Measurements from ENCODE around the gene CFLAR. TPM values are rescaled to one million over a fixed set of nuclear protein-coding genes. Genes with fewer than 3 reads are reported as not detected.

The CFLAR gene
- total RNA-seq (2012; rRNA removed) (48.3 and 59.9 TPM in 2 replicates), polyA plus RNA-seq (2012; rRNA removed) (23.8 and 29.2 TPM in 2 replicates), Bru-seq, nascent RNA (percentile 95 among the genes with signal in this experiment), BruChase-seq, experiment 1, labeled RNA remaining after a 6-hour chase (percentile 97 among the genes with signal in this experiment), BruChase-seq, experiment 2, labeled RNA remaining after a 2-hour chase (percentile 97 among the genes with signal in this experiment)
- 8.6 and 21.0 TPM in 2 replicates for polyA plus RNA-seq (2012; cell fraction: cytosol; rRNA removed)
- polyA plus RNA-seq (2012; cell fraction: nucleus; rRNA removed; ENCODE audit: low replicate concordance) = 32.8 and 76.8 TPM in 2 replicates
- long read RNA-seq, full-length matches to known transcripts = 10 of 28 reads
- long read RNA-seq, partial matches to known transcripts = 5 of 28 reads
- long read RNA-seq, other reads (novel, unspliced or antisense) = 13 of 28 reads

DNA sequence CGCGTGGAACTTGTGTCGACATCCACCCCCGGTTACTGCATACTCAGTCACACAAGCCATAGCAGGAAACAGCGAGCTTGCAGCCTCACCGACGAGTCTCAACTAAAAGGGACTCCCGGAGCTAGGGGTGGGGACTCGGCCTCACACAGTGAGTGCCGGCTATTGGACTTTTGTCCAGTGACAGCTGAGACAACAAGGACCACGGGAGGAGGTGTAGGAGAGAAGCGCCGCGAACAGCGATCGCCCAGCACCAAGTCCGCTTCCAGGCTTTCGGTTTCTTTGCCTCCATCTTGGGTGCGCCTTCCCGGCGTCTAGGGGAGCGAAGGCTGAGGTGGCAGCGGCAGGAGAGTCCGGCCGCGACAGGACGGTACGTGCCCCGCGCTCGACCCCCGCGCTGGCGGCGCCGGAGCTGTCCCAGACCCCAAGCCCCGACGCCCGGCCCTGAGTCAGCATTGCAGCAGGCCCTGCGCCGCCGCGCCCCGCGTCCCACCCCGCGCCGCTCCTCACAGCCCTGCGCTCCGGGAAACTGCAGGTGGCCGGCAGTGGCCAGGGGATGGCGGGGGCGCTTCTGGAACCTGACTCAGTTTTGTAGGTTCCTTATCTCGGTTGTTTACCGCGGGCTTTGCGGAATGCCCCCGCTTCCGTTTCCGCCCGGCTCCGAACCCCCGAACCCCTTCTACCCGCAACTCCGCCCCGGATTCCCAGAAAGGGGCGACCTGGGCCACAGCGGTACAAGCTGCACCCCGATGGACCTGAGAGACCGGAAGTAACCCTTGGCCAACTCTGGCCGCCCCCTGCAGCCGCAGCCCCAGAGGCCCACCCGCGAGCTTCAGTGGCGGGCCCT lies at the start of gene CFLAR:
CFLAR (plus strand) TSS at position 50 of the 844 bp plus-strand sequence. CDS start 13,702 bp downstream, outside the sequence.
- Histone ChIP-seq H4K5ac (ENCODE audit: low read depth, low read length) (peak within 1 kb of the TSS; percentile 76), H3K18ac (ENCODE audit: low read depth, low read length) (peak within 1 kb of the TSS; percentile 84), H2AK5ac (ENCODE audit: low read depth, low read length) (peak within 1 kb of the TSS; percentile 93), H3K4me3 (ENCODE audit: insufficient read depth, low read depth, low read length) (peak within 1 kb of the TSS; percentile 58), H4K20me1 (ENCODE audit: insufficient read depth, low read length) (peaks cover 8% of the 10 kb centered on the region), H2BK120ac (ENCODE audit: low read depth, low read length) (peak within 1 kb of the TSS; percentile 97), H3K23ac (ENCODE audit: low read depth, low read length) (peak within 1 kb of the TSS; percentile 100), H2AK9ac (replicated peaks; ENCODE audit: low read depth, low read length, poor library complexity) (peak within 1 kb of the TSS; percentile 98), H2AFZ (replicated peaks; ENCODE audit: low read length, poor library complexity) (peak within 1 kb of the TSS; percentile 98), H3K9me1 (ENCODE audit: insufficient read depth, low read length) (peaks cover 6% of the 10 kb centered on the region), H4K91ac (ENCODE audit: insufficient read depth, low read depth, low read length) (peak within 1 kb of the TSS; percentile 98), H3K27ac (ENCODE audit: insufficient read depth, low read length) (peak within 1 kb of the TSS; percentile 92), H3K4ac (ENCODE audit: low read depth, low read length) (peak within 1 kb of the TSS; percentile 98), H2BK15ac (ENCODE audit: low read depth, low read length) (peak within 1 kb of the TSS; percentile 57; the same call in 1 of the 3 replicates), H3K36me3 (ENCODE audit: control insufficient read depth, insufficient read depth, low read length) (no peaks in the 10 kb centered on the region), H3K79me1 (ENCODE audit: low read depth in 1 of 2, low read length in 2 of 2) (peaks cover 10 to 55% of the 10 kb centered on the region in 2 experiments; a peak in 3 of 4 replicates), H3K27me3 (ENCODE audit: control insufficient read depth, insufficient read depth, low read length) (no peaks in the 10 kb centered on the region), H3K4me2 (ENCODE audit: low read depth, low read length) (peak within 1 kb of the TSS; percentile 89), H3K4me1 (ENCODE audit: control insufficient read depth, insufficient read depth, low read length) (peaks cover 4% of the 10 kb centered on the region), H2BK20ac (ENCODE audit: low read depth, low read length) (peak within 1 kb of the TSS; percentile 61; the same call in 1 of the 2 replicates), H3K9ac (ENCODE audit: low read depth, low read length) (peak within 1 kb of the TSS; percentile 87), H2BK5ac (ENCODE audit: low read depth, low read length, poor library complexity, severe bottlenecking) (peak within 1 kb of the TSS; percentile 98), H4K8ac (ENCODE audit: low read depth in 2 of 2, low read length in 2 of 2) (peak within 1 kb of the TSS; percentile 80 to 99), H3K56ac (ENCODE audit: extremely low read depth, insufficient read depth, low read length) (peak within 1 kb of the TSS; percentile 95), H3K9me3 (ENCODE audit: control insufficient read depth, insufficient read depth, low read length) (no peaks in the 10 kb centered on the region), H3K14ac (replicated peaks; ENCODE audit: low read depth, low read length) (peak within 1 kb of the TSS; percentile 100)
- in situ Hi-C loops (cut with MboI; ENCODE audit: low sequenced_read_pairs) = no loop called here
- whole genome bisulfite sequencing, 2 experiments (ENCODE audit: extremely low coverage in 2 of 2, insufficient read length in 1 of 2) = 0% methylated on average over 46 of the region's 75 CpGs; no CpG with 5 or more reads in 1 of the 2 experiments
- peak; percentile 65; the same call in 1 of the 2 replicates for TF ChIP-seq POLR2A (IDR thresholded peaks at IDR 0.05; ENCODE audit: low read depth, low read length)
- TF ChIP-seq MAFK (IDR thresholded peaks at IDR 0.05; ENCODE audit: low read depth, low read length) = peak; percentile 46; the same call in 1 of the 2 replicates
- TF ChIP-seq, protein P1, sequence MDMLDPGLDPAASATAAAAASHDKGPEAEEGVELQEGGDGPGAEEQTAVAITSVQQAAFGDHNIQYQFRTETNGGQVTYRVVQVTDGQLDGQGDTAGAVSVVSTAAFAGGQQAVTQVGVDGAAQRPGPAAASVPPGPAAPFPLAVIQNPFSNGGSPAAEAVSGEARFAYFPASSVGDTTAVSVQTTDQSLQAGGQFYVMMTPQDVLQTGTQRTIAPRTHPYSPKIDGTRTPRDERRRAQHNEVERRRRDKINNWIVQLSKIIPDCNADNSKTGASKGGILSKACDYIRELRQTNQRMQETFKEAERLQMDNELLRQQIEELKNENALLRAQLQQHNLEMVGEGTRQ (IDR thresholded peaks at IDR 0.05; ENCODE audit: low read depth, low read length) = no peak
- TF ChIP-seq MXI1 (IDR thresholded peaks at IDR 0.05; ENCODE audit: borderline replicate concordance, low read depth, low read length) = peak; percentile 50; the same call in 1 of the 2 replicates
- TF ChIP-seq CEBPB (IDR thresholded peaks at IDR 0.05; ENCODE audit: low read depth, low read length) = peak; percentile 78
- TF ChIP-seq SMC3 (IDR thresholded peaks at IDR 0.05; ENCODE audit: low read depth, low read length) = no peak
- ChIA-PET POLR2A (ENCODE audit: unreplicated experiment) (no interaction called here), CTCF (interaction anchor here (2.1 kb wide), 1 partner anchor 32 kb away, joined by 5 read pairs; no protein-coding TSS in a partner anchor)
- no TSS peak for BruUV-seq (replicated peaks)
- intact Hi-C loops (cut with micrococcal nuclease) = loop anchor here (2.0 to 5.0 kb wide), 2 partner anchors 32 to 44 kb away; partner anchors contain the start of genes HYCC2 and NDUFB3
- ATAC-seq (ENCODE audit: low read depth) = peak; percentile 67
- DNase-seq = peak; percentile 75
- dilution Hi-C loops (cut with HindIII; ENCODE audit: low sequenced_read_pairs, unreplicated experiment) = no loop called here

All from IMR-90 (cell line).